GM19193 (cell line): ENCODE measurements around the gene SDCBP2.

Experiments
- POLR2A ChIP-seq: IDR thresholded peaks from 4 replicates; pipeline ENCODE4 v1.6.1; 2011; ENCODE audit not compliant: insufficient read depth, insufficient read length; ENCODE audit errors: extremely low read depth

Gene SDCBP2, protein sequence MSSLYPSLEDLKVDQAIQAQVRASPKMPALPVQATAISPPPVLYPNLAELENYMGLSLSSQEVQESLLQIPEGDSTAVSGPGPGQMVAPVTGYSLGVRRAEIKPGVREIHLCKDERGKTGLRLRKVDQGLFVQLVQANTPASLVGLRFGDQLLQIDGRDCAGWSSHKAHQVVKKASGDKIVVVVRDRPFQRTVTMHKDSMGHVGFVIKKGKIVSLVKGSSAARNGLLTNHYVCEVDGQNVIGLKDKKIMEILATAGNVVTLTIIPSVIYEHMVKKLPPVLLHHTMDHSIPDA

DNA sequence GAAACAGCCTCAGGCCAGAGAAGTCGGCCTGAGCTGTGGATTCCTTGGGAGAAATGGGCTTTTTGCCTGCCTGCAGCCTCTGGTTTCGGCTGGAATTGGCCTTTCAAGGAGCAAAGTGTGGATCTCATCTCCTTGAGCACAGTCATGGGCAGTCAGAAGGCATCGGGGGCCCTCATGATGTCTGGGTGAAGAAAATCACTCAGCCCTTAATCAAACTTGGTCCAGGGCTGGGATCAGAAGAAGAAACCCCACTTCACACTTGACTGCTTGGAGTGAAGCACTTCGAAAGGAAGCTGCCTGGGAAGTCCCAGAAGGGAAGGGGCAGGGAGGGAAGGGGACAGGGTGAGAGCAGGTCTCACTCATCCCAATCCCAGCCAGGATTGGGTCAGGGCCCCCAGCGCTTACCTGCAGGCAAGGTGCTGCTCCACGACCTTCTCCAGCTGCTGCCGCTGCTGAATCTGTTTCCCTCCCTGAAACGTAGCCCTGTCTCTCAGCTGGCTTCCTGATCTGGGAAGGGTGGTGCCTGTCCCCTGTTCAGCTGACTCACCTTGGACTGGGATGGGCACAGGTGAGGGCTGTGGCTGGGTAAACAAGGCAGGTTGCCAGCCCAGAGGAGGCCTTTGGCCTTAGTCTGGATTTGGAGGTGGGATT, at the start of gene SDCBP2:
Gene SDCBP2, minus strand, starts transcription at position 460 of the 651 bp plus-strand sequence. CDS start 8,723 bp downstream, outside the sequence.
- TF ChIP-seq POLR2A: no peak

DNA sequence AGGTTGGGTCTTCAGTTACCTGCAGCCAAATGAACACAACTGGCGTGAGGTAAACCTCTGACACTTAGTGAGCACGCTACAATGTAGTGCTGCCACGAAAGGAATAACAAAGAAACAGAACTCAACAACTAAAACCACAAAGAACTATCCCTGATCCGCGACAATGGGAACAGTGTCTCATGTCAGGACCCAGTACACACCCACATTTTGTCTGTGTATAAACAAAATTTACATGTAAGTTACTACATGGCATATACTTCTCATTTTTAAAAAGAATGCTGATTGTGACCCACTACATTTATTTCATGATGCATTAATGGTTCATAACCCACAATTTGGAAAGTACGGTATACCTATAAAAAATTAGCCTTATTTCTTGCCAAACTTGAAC, 49.8 kb upstream of the SDCBP2 start:
- no peak for TF ChIP-seq POLR2A

DNA sequence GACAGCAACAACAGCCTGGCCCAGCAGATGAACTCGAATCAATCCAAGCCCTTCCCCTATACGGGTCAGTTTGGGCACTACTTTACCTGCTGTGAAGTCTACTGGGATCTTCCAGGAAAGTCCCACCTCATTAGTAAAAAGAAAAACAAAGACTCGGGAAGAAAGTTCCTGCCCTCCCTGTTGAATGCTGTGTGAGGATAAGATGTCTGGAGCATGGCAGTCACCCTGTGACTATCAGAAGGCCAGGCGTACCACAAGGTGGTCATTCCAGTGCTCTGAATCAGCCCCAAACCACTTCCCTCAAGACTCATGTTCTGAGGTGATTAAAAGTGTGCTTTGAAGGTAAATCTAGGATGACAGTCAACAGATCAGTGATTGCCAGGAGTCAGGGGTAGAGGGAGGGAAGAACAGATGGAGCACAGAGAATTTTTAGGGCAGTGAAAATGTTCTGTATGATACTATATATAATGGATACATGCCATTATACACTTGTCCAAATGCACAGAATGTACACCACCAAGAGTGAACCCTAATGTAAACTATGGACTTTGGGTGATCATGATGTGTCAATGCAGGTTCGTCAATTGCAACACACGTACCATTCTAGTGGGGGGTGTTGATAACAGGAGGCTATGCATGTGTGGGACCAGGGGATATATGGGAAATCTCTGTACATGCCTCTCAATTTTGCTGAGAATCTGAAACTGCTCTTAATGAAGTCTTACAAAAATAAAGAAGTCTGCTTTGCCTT, 49.2 kb upstream of the SDCBP2 start:
- TF ChIP-seq POLR2A: no peak

DNA sequence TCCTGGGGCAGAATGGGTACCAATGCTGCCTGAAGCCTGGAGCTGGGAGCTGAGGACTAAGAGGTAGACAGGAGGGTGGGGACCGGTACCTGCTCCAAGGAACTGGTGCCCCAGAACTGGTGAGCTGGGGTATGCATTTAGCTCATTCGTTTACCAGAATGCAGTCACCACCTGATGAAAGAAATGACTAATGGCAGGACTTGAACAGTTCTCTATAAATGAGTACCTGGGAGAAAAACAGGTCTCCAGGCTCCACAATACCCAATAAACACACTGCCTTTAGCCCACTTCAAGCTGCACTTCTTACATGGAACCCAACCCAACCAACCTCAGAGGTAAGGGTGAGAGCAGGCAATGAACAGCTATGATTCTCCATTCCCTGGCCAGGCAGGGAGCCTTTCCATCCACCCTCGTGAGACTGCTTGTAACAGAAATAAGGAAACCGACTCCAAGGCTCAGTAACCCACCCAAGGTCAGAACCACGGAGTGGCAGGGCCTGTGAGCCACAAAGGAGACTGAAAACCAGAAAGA, 48.5 kb upstream of the SDCBP2 start:
- no peak for TF ChIP-seq POLR2A

DNA sequence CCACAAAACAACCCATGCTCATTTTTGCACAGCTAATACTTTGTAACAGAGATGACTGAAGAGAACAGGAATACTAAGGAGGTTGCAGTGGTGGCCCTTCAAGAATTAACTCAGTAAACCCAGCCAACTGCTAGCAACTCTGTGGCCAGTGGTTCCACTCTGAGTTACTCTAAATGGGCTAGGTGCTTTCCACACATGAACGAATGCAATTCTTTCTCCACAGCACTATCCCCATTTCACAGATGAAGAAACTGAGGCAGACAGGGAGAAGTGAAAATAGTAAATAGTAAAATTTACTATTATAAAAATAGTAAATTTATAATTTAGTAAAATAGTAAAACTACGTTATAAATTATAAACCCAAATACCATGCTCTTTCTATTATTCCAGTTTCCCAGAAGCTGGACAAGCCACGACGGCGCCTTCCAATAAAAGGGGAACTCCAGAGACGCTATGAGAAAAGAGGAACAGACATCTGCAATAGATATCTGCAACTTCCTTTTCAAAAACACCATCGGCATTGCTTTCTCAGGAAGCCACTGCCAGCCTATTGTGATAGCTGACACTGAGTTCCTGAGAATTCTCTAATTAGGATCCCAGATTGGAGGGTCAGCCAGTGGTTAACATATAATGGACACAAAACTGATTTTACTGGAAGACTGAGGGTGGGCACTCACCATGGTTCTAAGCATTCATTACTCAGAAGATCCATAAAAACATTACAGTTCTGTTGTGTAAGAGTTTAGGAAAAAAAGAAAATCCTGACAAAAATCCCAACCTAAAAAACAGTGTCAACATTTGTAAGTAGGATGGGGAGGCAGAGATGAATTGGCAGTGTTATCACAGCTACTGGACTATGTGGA, 47.7 kb upstream of the SDCBP2 start:
- TF ChIP-seq POLR2A: no peak

- no peak for TF ChIP-seq POLR2A
Measured at GRCh38 chr20:1376007-1376406, 47.1 kb upstream of the SDCBP2 start.

- TF ChIP-seq POLR2A: no peak
Measured at GRCh38 chr20:1375515-1375914, 46.6 kb upstream of the SDCBP2 start.

DNA sequence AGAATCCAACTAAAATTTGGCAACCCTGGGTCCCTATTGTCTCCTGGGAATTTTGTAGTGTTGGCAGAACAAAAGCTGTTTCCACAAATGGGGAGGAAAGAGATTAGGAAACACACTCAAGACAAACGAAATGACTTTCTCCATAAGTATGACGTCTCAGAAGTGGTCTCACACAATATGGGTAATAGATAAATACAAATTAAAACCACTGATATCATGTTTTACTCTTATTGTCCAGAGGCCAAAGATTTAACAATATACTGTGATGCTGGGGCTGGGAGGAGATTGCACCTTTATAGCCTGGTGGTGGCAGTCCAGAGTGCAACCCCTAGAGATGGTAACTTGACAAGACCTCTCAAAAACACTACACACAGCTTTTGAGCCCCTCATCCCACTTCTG, 45.3 kb upstream of the SDCBP2 start:
- no peak for TF ChIP-seq POLR2A

DNA sequence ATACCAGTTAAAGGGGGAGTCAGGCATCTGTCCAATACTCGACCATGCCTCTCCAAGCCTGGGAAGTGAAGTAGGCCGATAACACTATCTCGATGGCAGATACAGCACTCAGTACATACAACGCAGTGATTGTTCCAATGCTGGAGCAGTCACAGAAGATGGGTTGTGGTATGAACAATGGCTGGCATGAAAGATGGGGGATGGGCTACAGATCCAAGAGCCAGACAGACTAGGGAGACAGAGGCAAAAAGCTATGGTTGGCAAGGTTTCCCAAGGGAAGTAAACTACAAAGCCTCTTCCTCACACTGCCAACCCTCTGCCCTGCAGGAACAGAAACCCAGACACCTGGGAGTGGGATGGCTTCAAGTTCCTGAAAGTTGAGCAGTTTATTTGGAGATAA, 44.7 kb upstream of the SDCBP2 start:
- TF ChIP-seq POLR2A: no peak

DNA sequence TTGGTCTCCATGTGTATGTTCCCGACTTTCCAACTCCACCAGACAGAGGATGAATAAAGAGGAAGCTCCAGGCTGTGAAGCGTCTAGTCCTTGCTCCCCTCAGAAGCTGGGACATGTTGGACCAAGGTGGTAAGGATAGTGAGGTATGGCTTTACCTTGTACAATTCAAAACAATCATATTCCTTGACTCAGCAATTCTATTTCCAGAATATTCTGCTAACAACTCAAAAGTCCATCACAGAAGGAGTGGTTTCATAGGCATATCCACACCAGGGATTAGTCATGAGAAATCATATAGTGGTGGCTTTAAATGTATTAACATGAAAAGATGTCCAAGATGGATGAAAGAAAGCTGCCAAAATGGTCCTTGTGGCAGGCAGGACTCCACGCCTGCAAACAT, 44.1 kb upstream of the SDCBP2 start:
- no peak for TF ChIP-seq POLR2A

DNA sequence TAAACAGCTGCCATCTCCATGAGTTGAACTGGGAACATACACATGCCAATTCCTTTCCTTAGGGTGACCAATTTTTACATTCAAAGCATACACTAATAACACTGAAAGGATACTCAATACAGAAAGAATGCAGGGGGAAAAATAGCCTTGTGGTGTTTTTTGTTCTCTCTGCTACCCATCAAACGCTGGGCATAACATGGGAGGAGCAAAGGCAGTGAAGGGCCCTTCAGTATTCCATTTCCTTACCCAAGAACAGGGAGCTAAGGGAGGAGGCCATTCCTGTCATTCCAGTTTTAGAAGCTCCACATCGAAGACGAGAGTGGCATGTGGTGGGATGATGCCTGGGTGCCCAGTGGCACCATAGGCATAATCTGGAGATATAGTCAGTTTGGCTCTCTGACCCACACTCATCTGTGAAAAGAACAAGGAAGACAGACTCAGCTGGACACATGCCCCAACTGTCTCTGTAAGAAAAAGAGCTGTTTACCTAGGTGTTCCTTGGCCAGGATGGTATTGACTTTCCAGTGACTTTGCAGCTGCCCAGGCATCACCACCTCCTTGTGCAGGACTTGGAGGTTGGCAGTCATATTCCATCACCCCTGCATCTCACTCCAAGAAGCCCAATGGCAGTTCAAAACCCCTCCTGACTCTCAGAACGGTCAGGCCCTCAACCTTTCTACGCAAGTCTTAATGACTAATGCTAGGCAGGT, 43.0 kb upstream of the SDCBP2 start:
- TF ChIP-seq POLR2A: no peak

GRCh38 chr20:1371202-1371782, 42.4 kb upstream of the SDCBP2 start:
- no peak for TF ChIP-seq POLR2A

DNA sequence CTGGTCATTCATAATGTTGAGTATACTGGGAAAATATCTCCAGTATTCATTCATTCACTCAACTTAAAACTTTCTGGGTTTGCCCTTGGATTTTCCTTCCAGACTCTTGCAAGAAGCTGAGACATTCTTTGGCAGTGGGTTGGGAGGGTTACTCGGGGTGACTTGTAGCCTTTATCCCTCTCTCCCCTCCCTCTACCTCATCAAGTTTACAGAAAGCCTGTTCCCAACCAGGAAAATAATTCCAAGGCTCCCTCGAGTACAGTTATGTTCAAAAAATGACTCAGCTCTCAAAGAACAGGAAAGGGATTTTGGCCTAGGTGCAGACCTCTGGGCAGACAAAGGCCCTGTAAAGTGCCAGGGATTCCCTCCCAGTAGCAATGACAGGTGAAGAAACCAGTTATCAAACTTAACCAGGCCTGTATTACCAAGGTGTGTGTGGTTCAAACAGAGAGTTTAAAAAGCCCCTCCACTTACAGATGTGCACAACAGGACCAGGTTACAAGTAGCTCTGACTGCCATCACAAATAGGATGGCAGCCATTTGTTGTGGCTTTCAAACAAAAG, 41.7 kb upstream of the SDCBP2 start:
- TF ChIP-seq POLR2A: no peak

DNA sequence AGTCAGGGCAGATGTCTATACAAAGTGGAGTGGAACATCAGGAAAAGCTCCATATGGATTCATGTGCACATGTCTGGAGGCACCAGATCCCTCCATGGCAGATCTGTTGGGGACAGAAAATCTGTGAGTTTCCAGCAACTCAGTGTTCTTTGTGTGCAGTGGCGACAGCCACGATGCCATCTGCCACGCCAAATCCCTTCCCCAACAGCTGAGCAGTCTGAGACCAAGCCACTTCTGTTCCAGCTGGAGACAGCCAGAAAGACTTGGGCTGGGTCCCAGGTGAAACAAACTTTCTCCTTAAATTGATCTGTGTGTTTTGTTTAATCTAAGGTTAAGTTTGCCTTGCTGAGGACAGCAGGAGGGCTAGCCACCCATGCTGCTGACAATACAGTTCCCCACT, 41.0 kb upstream of the SDCBP2 start:
- TF ChIP-seq POLR2A: no peak
